ENCODE results near the gene MAGI3. TPM values are rescaled to one million over a fixed set of nuclear protein-coding genes. Genes with fewer than 3 reads are reported as not detected.
"Not testable (repeated sequence)": the region's sequence is repeated elsewhere in the genome, so short reads cannot be mapped to it uniquely, and the experiment has no call there.

Gene MAGI3
- total RNA-seq, 2 donors from 2014 or later: 6.3 to 8.4 TPM

- ATAC-seq: no peak
- DNase-seq (ENCODE audit: low spot score in 2 of 2): no peak
- Mint-ChIP-seq H3K36me3 (peaks cover 4 to 9% of the 10 kb centered on the region in 2 donors), H3K9me3 (peaks cover 10 to 12% of the 10 kb centered on the region in 2 donors), H3K27ac (no peak overlapping the region)
These were observed 66.7 kb downstream of the MAGI3 start for GRCh38 chr1:113456967-113457366.

DNA sequence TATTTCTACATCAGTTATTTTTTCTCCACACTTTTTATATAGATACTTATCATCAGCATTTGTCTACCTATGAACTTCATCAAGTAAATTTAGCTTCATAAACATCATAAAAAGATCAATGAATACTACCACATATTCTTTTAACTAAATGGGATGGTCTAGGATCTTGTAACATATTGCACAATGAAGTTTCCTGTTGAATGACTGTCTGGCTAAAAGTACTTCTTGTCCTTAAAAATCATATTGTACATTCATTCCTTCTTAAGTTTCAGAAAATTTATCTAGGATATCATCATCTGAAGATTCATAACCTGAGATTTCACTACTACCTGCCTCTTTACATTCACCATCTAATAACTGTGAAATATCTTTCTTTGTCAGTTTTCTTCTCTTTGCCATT is 69.0 kb downstream of the MAGI3 start:
- H3K9me3 Mint-ChIP-seq: peaks cover 10 to 12% of the 10 kb centered on the region in 2 donors
- no peak for ATAC-seq

GRCh38 chr1:113467991-113468390 is 77.7 kb downstream of the MAGI3 start:
- Mint-ChIP-seq H3K27ac (no peak overlapping the region), H3K36me3 (peaks cover 5 to 6% of the 10 kb centered on the region in 2 donors), H3K9me3 (peaks cover 14 to 23% of the 10 kb centered on the region in 2 donors)
- no peak for ATAC-seq
- DNase-seq (ENCODE audit: low spot score in 2 of 2): no peak

More for the DNA sequence above, 69.0 kb downstream of the MAGI3 start:
- Mint-ChIP-seq H3K36me3 (peaks cover 4 to 9% of the 10 kb centered on the region in 2 donors), H3K27ac (no peak overlapping the region)
- no peak for DNase-seq (ENCODE audit: low spot score in 2 of 2)

DNA sequence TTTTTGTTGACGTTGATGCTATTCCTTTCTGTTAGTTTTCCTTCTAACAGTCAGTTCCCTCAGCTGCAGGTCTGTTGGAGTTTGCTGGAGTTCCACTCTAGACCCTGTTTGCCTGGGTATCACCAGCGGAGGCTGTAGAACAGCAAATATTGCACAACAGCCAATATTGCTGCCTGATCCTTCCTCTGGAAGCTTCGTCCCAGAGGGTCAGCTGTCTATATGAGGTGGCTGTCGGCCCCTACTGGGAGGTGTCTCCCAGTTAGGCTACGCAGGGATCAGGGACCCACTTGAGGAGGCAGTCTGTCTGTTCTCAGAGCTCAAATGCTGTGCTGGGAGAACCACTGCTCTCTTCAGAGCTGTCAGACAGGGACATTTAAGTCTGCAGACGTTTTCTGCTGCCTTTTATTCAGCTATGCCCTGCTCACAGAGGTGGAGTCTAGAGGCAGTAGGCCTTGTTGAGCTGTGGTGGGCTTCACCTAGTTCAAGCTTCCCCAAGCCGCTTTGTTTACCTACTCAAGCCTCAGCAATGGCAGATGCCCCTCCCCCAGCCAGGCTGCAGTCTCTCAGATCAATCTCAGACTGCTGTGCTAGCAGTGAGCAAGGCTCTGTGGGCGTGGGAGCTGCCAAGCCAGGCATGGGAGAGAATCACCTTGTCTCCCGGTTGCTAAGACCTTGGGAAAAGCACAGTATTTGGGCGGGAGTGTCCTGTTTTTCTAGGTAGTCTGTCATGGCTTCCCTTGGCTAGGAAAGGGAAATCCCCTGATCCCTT is 88.3 kb downstream of the MAGI3 start:
- Mint-ChIP-seq H3K9me3 (peaks cover 36 to 39% of the 10 kb centered on the region in 2 donors), H3K36me3 (peaks cover 41 to 63% of the 10 kb centered on the region in 2 donors)
- DNase-seq (ENCODE audit: low spot score in 2 of 2); H3K27ac Mint-ChIP-seq; ATAC-seq: not testable (repeated sequence)

- DNase-seq (ENCODE audit: low spot score in 2 of 2) (no peak), ATAC-seq (no peak)
- Mint-ChIP-seq H3K27ac (no peak overlapping the region), H3K36me3 (peaks cover 43 to 52% of the 10 kb centered on the region in 2 donors), H3K9me3 (peaks cover 34 to 41% of the 10 kb centered on the region in 2 donors)
These were observed 89.7 kb downstream of the MAGI3 start for GRCh38 chr1:113479713-113480676.

DNA sequence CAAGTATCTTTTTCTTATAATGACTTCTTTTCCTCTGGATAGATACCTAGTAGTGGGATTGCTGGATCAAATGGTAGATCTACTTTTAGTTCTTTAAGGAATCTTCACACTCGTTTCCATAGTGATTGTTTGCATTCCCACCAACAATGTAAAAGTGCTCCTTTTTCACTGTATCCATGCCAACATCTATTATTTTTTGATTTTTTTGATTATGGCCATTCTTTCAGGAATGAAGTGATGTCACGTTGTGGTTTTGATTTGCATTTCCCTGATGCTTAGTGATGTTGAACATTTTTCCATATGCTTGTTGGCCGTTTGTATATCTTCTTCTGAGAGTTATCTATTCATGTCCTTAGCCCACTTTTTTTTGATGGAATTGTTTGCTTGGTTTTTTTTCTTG is 94.8 kb downstream of the MAGI3 start:
- peaks cover 27 to 32% of the 10 kb centered on the region in 2 donors for H3K9me3 Mint-ChIP-seq

DNA sequence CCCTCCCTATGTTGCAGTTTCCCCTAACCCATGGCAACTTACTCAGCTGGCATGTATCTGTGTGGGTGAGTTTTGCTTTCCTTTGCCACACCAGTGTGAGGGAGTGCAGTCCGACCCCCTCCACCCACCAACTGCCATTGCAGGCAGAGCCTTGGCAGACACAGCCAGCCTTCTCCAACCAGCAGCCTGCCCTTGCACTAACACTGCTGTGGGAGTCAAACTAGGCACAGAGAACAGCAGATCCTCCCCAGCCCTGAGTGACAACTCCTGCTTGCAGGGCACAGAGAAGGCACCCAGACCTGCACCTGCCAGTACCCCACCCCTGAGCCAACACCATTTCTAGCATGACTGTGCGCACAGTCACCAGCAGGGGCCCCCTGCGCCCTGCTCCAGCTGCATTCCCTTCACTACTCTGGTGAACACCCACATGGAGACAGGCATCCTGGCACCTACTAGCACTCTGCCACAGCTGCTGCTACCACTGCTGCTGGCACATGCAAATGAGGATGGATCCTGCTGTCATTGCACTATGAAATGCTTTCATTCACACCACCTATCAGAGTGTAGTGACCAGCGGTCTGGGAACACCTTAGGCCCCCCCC is 98.4 kb downstream of the MAGI3 start:
- no peak for ATAC-seq
- no peak for DNase-seq (ENCODE audit: low spot score in 2 of 2)
- peaks cover 37 to 53% of the 10 kb centered on the region in 2 donors for H3K36me3 Mint-ChIP-seq
- no peak overlapping the region for H3K27ac Mint-ChIP-seq
- H3K9me3 Mint-ChIP-seq: peaks cover 43 to 52% of the 10 kb centered on the region in 2 donors

More for the DNA sequence above, 94.8 kb downstream of the MAGI3 start:
- not testable (repeated sequence) for H3K27ac Mint-ChIP-seq; ATAC-seq; DNase-seq (ENCODE audit: low spot score in 2 of 2)
- peaks cover 25 to 37% of the 10 kb centered on the region in 2 donors for H3K36me3 Mint-ChIP-seq

GRCh38 chr1:113490384-113490783 is 100.1 kb downstream of the MAGI3 start:
- ATAC-seq (no peak), DNase-seq (ENCODE audit: low spot score in 2 of 2) (no peak)
- H3K9me3 Mint-ChIP-seq: peaks cover 37 to 49% of the 10 kb centered on the region in 2 donors
- H3K27ac Mint-ChIP-seq: no peak overlapping the region
- H3K36me3 Mint-ChIP-seq: peaks cover 31 to 47% of the 10 kb centered on the region in 2 donors

GRCh38 chr1:113493533-113493932 is 103.2 kb downstream of the MAGI3 start:
- H3K36me3 Mint-ChIP-seq: peaks cover 24 to 38% of the 10 kb centered on the region in 2 donors
- no peak overlapping the region for H3K27ac Mint-ChIP-seq
- peaks cover 35 to 40% of the 10 kb centered on the region in 2 donors for H3K9me3 Mint-ChIP-seq
- ATAC-seq: no peak
- DNase-seq (ENCODE audit: low spot score in 2 of 2): no peak

DNA sequence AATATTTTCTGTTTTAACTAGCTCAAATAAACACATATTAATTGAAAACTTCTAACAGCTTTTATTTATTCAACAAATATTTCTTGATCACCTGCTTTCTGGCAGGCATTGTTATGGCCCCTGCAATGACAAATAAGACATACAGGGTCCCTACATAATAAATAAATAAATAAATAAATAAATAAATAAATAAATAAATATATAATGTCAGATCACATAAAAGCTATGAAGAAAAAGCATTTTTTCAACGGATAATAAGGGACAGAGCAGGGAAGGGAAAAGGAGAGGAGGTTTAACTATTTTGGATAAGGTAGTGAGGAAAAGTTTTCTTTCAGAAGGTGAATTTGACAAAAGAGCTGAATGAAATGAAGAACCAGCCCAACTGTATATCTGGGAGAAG is 115.0 kb downstream of the MAGI3 start:
- no peak overlapping the region for H3K27ac Mint-ChIP-seq
- peaks cover 0 to 1% of the 10 kb centered on the region in 2 donors for H3K36me3 Mint-ChIP-seq
- peaks cover under 1 to 1% of the 10 kb centered on the region in 2 donors for H3K9me3 Mint-ChIP-seq
- ATAC-seq: no peak
- DNase-seq (ENCODE audit: low spot score in 2 of 2): no peak

GRCh38 chr1:113507552-113508214 is 117.4 kb downstream of the MAGI3 start:
- DNase-seq (ENCODE audit: low spot score in 2 of 2) (no peak), ATAC-seq (no peak)
- Mint-ChIP-seq H3K27ac (no peak overlapping the region), H3K9me3 (peaks cover 7 to 13% of the 10 kb centered on the region in 2 donors), H3K36me3 (peaks cover 7 to 9% of the 10 kb centered on the region in 2 donors)

DNA sequence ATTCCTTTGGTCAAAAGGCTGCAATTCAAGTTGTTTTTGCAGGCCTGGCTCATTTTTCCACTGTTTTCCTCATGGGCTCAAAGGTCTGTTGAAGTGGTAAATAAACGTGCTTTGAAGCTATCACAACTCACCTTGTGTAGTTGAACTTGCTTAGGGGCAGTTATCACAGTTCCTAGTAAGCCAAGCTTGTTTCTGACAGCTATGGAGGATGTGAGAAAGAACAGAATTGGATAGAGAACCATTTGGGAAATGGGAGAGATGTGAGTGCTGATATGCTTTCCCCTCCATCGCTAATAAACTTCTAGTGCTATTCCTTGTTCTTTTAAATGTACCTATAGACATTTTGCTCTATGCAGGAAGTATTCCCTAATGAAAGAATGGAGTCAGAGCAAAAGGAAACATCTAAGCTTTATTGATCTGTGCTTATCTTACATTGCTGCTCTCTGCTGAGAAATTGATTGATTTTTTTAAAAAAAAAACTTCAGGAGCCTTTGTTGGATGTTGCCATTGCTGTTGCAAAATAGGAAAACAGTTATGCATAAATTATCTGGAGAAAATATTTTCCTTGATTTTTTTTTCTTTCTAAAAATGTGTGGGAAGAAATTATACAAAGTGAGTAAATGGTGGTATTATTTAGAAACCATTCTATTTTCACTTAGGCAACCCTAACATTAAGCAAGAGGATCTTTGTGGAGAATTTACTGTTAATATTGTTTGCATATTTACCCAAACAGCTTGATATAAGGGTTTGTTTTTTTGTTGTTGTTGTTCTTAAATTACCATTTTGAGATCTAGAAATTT is 118.2 kb downstream of the MAGI3 start:
- DNase-seq (ENCODE audit: low spot score in 2 of 2) (no peak), ATAC-seq (no peak)
- peaks cover 7 to 13% of the 10 kb centered on the region in 2 donors for H3K9me3 Mint-ChIP-seq
- peaks cover 7 to 9% of the 10 kb centered on the region in 2 donors for H3K36me3 Mint-ChIP-seq
- H3K27ac Mint-ChIP-seq: no peak overlapping the region

GRCh38 chr1:113509766-113510165 is 119.5 kb downstream of the MAGI3 start:
- H3K27ac Mint-ChIP-seq; ATAC-seq; H3K36me3 Mint-ChIP-seq; DNase-seq (ENCODE audit: low spot score in 2 of 2): not testable (repeated sequence)
- peaks cover 7 to 13% of the 10 kb centered on the region in 2 donors for H3K9me3 Mint-ChIP-seq

- no peak overlapping the region for H3K27ac Mint-ChIP-seq
These were observed 121.0 kb downstream of the MAGI3 start for GRCh38 chr1:113511269-113511668.

DNA sequence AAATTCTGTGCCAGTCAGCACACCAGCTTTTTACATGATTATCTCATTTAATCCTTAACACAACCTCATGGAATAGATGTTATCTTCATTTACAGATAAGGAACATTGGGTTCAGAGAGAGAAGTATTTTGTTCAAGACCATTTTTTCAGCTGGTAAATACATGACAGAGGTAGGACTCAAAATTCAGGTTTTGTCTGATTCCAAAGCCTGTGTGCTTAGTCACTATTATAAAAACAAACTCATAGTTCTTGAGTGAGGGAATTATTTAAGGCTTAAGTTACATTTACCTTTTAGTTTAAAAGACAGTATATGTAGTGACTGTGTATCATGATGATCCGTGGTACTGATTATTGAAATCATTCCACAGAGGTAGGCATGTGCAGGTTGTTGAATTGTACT is 125.2 kb downstream of the MAGI3 start:
- ATAC-seq (no peak), DNase-seq (ENCODE audit: low spot score in 2 of 2) (no peak)
- H3K36me3 Mint-ChIP-seq: peaks cover 5 to 9% of the 10 kb centered on the region in 2 donors
- H3K9me3 Mint-ChIP-seq: peaks cover 4 to 11% of the 10 kb centered on the region in 2 donors
- H3K27ac Mint-ChIP-seq: no peak overlapping the region

More at GRCh38 chr1:113511269-113511668, 121.0 kb downstream of the MAGI3 start:
- Mint-ChIP-seq H3K36me3 (peaks cover 7 to 9% of the 10 kb centered on the region in 2 donors), H3K9me3 (peaks cover 7 to 13% of the 10 kb centered on the region in 2 donors)
- ATAC-seq (no peak), DNase-seq (ENCODE audit: low spot score in 2 of 2) (no peak)

All from activated naive CD4-positive, alpha-beta T cell treated with anti-CD3 and anti-CD28 coated beads, Interleukin-2, amount 50 U/mL, for 72 hours (primary cell).